Liver (tissue), 9 donors: ENCODE data around the gene TST. TPM values are rescaled to one million over a fixed set of nuclear protein-coding genes. Genes with fewer than 3 reads are reported as not detected.

Experiments used
- DNase-seq: peaks from one replicate; pipeline ENCODE4 v3.0.0-alpha.2; 2017; ENCODE audit warnings: low spot score
- H3K27ac ChIP-seq, 2 donors: one replicate each; pipeline ENCODE4 v1.7.0; 2013; ENCODE audit warnings: inconsistent platforms in 2 of 2, low read length in 2 of 2, control low read depth in 1 of 2, low read depth in 1 of 2, mild to moderate bottlenecking in 1 of 2
- H3K27me3 ChIP-seq, 4 donors: one replicate each; pipeline versions ENCODE4 v1.6.1 to v1.7.0; 2013; ENCODE audit warnings: low read length in 3 of 4, inconsistent platforms in 1 of 4, mild to moderate bottlenecking in 1 of 4, moderate library complexity in 1 of 4; ENCODE audit not compliant: control insufficient read depth in 4 of 4, insufficient read depth in 4 of 4
- H3K36me3 ChIP-seq, 4 donors: one replicate each; pipeline versions ENCODE4 v1.6.1 to v1.7.0; 2013; ENCODE audit warnings: low read length in 3 of 4, mild to moderate bottlenecking in 3 of 4, low read depth in 1 of 4, moderate library complexity in 1 of 4; ENCODE audit not compliant: control insufficient read depth in 4 of 4, insufficient read depth in 3 of 4
- H3K4me1 ChIP-seq, 4 donors: one replicate each; pipeline versions ENCODE4 v1.6.1 to v1.7.0; 2013; ENCODE audit warnings: low read length in 3 of 4, mild to moderate bottlenecking in 3 of 4, moderate library complexity in 1 of 4; ENCODE audit not compliant: control insufficient read depth in 4 of 4, insufficient read depth in 4 of 4
- H3K4me3 ChIP-seq, 3 donors: one replicate each; pipeline versions ENCODE4 v1.6.1 to v1.7.0; 2013; ENCODE audit warnings: low read length in 3 of 3, control low read depth in 1 of 3, low read depth in 1 of 3, mild to moderate bottlenecking in 1 of 3
- H3K9ac ChIP-seq, 2 donors: one replicate each; pipeline ENCODE4 v1.7.0; 2013; ENCODE audit warnings: low read length in 2 of 2, mild to moderate bottlenecking in 2 of 2, moderate library complexity in 2 of 2, control low read depth in 1 of 2, low read depth in 1 of 2
- H3K9me3 ChIP-seq, 4 donors: one replicate each; pipeline versions ENCODE4 v1.6.1 to v1.7.0; 2013; ENCODE audit warnings: low read length in 3 of 4; ENCODE audit not compliant: control insufficient read depth in 4 of 4
- ATF3 ChIP-seq: IDR thresholded peaks from 2 replicates; pipeline ENCODE4 v1.6.1; 2016; ENCODE audit warnings: antibody characterized with exemption
- CTCF ChIP-seq: fragments of 150-350 bp; IDR thresholded peaks from 2 replicates; pipeline ENCODE4 v1.5.1; 2017; ENCODE audit warnings: improper control_type of control experiment, low read depth, low read length; ENCODE audit not compliant: missing input control
- EGR1 ChIP-seq, 2 donors: IDR thresholded peaks; 2 replicates each; pipeline ENCODE4 v1.6.1; 2016 to 2018; ENCODE audit warnings: antibody characterized with exemption in 2 of 2, low read depth in 2 of 2
- FOXA2 ChIP-seq: IDR thresholded peaks from 2 replicates; pipeline ENCODE4 v1.6.1; 2016; ENCODE audit warnings: antibody characterized with exemption
- GABPA ChIP-seq, 2 donors: IDR thresholded peaks in 1 of 2; conservative IDR thresholded peaks in 1 of 2; 2 replicates each; pipeline ENCODE4 v1.6.1; 2016; ENCODE audit warnings: antibody characterized with exemption in 2 of 2, mild to moderate bottlenecking in 1 of 2, moderate library complexity in 1 of 2
- HNF4A ChIP-seq, 2 donors: conservative IDR thresholded peaks; 2 replicates each; pipeline ENCODE4 v1.6.1; 2016; ENCODE audit warnings: antibody characterized with exemption in 2 of 2, mild to moderate bottlenecking in 2 of 2
- HNF4G ChIP-seq: IDR thresholded peaks from 2 replicates; pipeline ENCODE4 v1.6.1; 2016; ENCODE audit warnings: antibody characterized with exemption
- JUND ChIP-seq, 2 donors: IDR thresholded peaks; 2 replicates each; pipeline ENCODE4 v1.6.1; 2016; ENCODE audit warnings: antibody characterized with exemption in 2 of 2
- NR2F2 ChIP-seq: IDR thresholded peaks from 2 replicates; pipeline ENCODE4 v1.6.1; 2016; ENCODE audit warnings: antibody characterized with exemption
- RAD21 ChIP-seq, 2 donors: IDR thresholded peaks; 2 replicates each; pipeline ENCODE4 v1.6.1; 2016; ENCODE audit warnings: antibody characterized with exemption in 2 of 2, mild to moderate bottlenecking in 2 of 2
- REST ChIP-seq: IDR thresholded peaks from 2 replicates; pipeline ENCODE4 v1.6.1; 2016; ENCODE audit warnings: antibody characterized with exemption, mild to moderate bottlenecking
- RXRA ChIP-seq, 2 donors: IDR thresholded peaks; 2 replicates each; pipeline ENCODE4 v1.6.1; 2017 to 2018; ENCODE audit warnings: antibody characterized with exemption in 2 of 2, mild to moderate bottlenecking in 1 of 2
- TAF1 ChIP-seq: conservative IDR thresholded peaks from 2 replicates; pipeline ENCODE4 v1.6.1; 2016; ENCODE audit warnings: antibody characterized with exemption, mild to moderate bottlenecking
- ZBTB33 ChIP-seq: IDR thresholded peaks from 2 replicates; pipeline ENCODE4 v1.6.1; 2016; ENCODE audit warnings: antibody characterized with exemption
- WGBS: extraction: QIAGEN DNeasy Blood & Tissue Kit; methylation state at CpG from one replicate; pipeline ENCODE4 v1.1.7; 2013; 5-methylcytosine and 5-hydroxymethylcytosine counted together
- polyA plus RNA-seq, 2 donors: library from polyadenylated mRNA; stranded (reverse) in 1 of 2; unstranded in 1 of 2; fragments of 200-250 nt in 1 of 2; fragments of >200 nt in 1 of 2; fragmentation: Nextera tagmentation in 1 of 2; extraction: Ambion mirVana in 1 of 2; gene quantifications; one replicate each; pipeline versions ENCODE4 v1.2.1 to v1.2.3, GENCODE V29; 2013 to 2015
- total RNA-seq, 2 donors: library from RNA; depleted of rRNA; stranded (reverse); fragments of >200 nt; gene quantifications; one replicate each; pipeline ENCODE4 v1.2.3, GENCODE V29; 2014
- TF ChIP-seq, protein P1 (sequence below): IDR thresholded peaks from 2 replicates; pipeline ENCODE4 v1.6.1; 2016; ENCODE audit warnings: antibody characterized with exemption
- donor health status: healthy.
- donor health status: healthy.
- donor health status: healthy.
- donor health status: healthy.
- donor health status: healthy.

TST gene
- total and polyA plus RNA-seq, 4 donors: 186 to 404 (median 292) TPM

DNA sequence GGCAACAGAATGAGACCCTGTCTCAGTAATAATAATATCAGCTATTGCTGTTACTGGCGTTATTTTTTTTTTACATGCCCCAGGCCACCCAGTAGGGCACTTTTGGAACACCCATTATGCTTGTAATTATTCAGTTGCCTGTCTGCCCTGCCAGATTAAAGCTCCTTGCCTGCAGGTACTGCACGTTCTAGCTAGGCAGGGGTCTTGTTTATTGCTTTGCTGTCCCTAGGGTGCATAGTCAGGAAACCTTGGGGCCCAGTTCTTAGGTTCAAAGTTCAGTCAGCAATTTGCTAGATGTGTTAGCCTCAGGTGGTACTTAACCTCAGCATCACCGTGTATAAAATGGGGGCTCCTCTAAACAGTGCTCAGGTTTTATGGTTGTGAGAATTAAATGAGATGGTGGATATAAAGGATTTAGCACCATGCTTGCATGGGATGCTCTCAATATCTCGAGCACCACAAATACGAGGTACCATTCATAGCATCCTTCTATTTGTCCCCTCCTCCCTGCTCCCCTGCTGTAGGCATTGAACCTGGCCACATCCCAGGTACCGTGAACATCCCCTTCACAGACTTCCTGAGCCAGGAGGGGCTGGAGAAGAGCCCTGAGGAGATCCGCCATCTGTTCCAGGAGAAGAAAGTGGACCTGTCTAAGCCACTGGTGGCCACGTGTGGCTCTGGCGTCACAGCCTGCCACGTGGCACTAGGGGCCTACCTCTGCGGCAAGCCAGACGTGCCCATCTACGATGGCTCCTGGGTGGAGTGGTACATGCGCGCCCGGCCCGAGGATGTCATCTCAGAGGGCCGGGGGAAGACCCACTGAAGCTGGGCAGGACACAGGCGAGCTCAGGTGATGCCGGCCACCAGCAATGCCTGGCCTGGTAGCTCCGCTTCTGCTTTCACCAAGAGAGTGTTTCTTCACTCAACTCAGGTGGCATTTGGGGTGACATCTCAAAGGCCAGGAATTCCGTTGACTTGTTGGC lies 9.7 kb upstream of the TST start:
- Histone ChIP-seq H3K27me3 (no peaks in the 10 kb centered on the region), H3K36me3 (peaks cover 5 to 23% (median 14%) of the 10 kb centered on the region in 4 donors), H3K9me3 (no peaks in the 10 kb centered on the region), H3K4me3 (no peak overlapping the region), H3K27ac (peak overlapping the region; percentile 4 to 48), H3K9ac (no peak overlapping the region), H3K4me1 (peaks cover 7 to 92% (median 74%) of the 10 kb centered on the region in 4 donors)
- WGBS: 85% methylated on average over 22 of the region's 22 CpGs
- no peak for DNase-seq
- no peak for TF ChIP-seq JUND (IDR thresholded peaks at IDR 0.05)
- no peak for TF ChIP-seq CTCF
- no peak for TF ChIP-seq ATF3
- TF ChIP-seq RAD21 (IDR thresholded peaks at IDR 0.05): no peak
- no peak for TF ChIP-seq TAF1
- no peak for TF ChIP-seq REST
- TF ChIP-seq RXRA (IDR thresholded peaks at IDR 0.05): no peak
- no peak for TF ChIP-seq HNF4A (conservative IDR thresholded peaks at IDR 0.05)

DNA sequence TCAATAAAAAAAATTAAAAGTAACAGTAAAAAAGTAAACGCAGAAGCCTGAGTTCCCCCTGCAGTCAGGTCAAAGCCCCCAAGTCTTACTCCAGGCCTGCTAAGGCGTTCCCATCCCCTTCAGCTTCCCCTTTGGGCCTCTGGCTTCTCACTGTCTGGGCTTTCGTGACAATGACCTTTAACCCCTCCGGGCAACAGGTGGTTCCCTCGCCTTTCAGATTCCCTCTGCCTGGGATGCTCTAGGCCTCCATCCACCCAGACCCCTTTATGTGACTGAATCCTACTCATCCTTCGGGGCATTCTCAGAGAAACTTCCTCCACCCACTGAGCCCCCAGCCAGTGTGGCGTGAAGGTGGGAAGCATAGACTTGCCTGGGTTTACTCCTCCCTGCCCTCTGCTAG lies 8.3 kb upstream of the TST start:
- Histone ChIP-seq H3K4me1 (peaks cover 7 to 93% (median 76%) of the 10 kb centered on the region in 4 donors), H3K9ac (peak overlapping the region in 1 of 2 donors; percentile 13), H3K36me3 (peaks cover 5 to 23% (median 14%) of the 10 kb centered on the region in 4 donors), H3K4me3 (no peak overlapping the region), H3K27ac (no peak overlapping the region), H3K9me3 (no peaks in the 10 kb centered on the region), H3K27me3 (no peaks in the 10 kb centered on the region)
- WGBS: 63% methylated on average over 7 of the region's 7 CpGs
- TF ChIP-seq EGR1 (IDR thresholded peaks at IDR 0.05; ENCODE audit: low read depth in 2 of 2) (no peak), HNF4G (no peak), JUND (IDR thresholded peaks at IDR 0.05) (no peak), GABPA (IDR thresholded peaks at IDR 0.05 in 1 of 2, conservative IDR thresholded peaks at IDR 0.05 in 1 of 2) (no peak), FOXA2 (no peak), ZBTB33 (no peak), ATF3 (no peak), REST (no peak), NR2F2 (no peak), HNF4A (conservative IDR thresholded peaks at IDR 0.05) (no peak), RXRA (IDR thresholded peaks at IDR 0.05) (no peak)
- TF ChIP-seq, protein P1, sequence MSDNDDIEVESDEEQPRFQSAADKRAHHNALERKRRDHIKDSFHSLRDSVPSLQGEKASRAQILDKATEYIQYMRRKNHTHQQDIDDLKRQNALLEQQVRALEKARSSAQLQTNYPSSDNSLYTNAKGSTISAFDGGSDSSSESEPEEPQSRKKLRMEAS: no peak
- no peak for DNase-seq
